Activated CD8-positive, alpha-beta memory T cell treated with anti-CD3 and anti-CD28 coated beads, Interleukin-2, amount 50 U/mL, for 48 hours (primary cell): Measurements from ENCODE around the gene COL6A1.
"Not testable (repeated sequence)": the region's sequence is repeated elsewhere in the genome, so short reads cannot be mapped to it uniquely, and the experiment has no call there.

Experiments used
- DNase-seq: peaks from one replicate; pipeline ENCODE4 v3.0.0-alpha.2; 2020

The COL6A1 gene

GRCh38 chr21:45945066-45945867 lies 36.3 kb upstream of the COL6A1 start:
- no peak for DNase-seq

GRCh38 chr21:45945868-45946210 lies 35.7 kb upstream of the COL6A1 start:
- DNase-seq, result no peak

- no peak for DNase-seq
Observed at GRCh38 chr21:45947296-45947695, 34.3 kb upstream of the COL6A1 start.

GRCh38 chr21:45947716-45948255 lies 33.8 kb upstream of the COL6A1 start:
- no peak for DNase-seq

- no peak for DNase-seq
Observed at GRCh38 chr21:45948576-45949141, 32.9 kb upstream of the COL6A1 start.

- DNase-seq, result no peak
Observed at GRCh38 chr21:45949928-45950739, 31.4 kb upstream of the COL6A1 start.

GRCh38 chr21:45950740-45951515 lies 30.6 kb upstream of the COL6A1 start:
- no peak for DNase-seq

GRCh38 chr21:45951676-45952075 lies 29.9 kb upstream of the COL6A1 start:
- no peak for DNase-seq

- not testable (repeated sequence) for DNase-seq
Observed at GRCh38 chr21:45952527-45952926, 29.0 kb upstream of the COL6A1 start.

- DNase-seq, result no peak
Observed at GRCh38 chr21:45952974-45953373, 28.6 kb upstream of the COL6A1 start.

GRCh38 chr21:45954261-45954660 lies 27.3 kb upstream of the COL6A1 start:
- DNase-seq, result no peak

- no peak for DNase-seq
Observed at GRCh38 chr21:45954921-45955320, 26.6 kb upstream of the COL6A1 start.

GRCh38 chr21:45957551-45957950 lies 24.0 kb upstream of the COL6A1 start:
- DNase-seq, result no peak

- DNase-seq, result no peak
Observed at GRCh38 chr21:45957981-45958600, 23.5 kb upstream of the COL6A1 start.

- no peak for DNase-seq
Observed at GRCh38 chr21:45959182-45959581, 22.4 kb upstream of the COL6A1 start.

- DNase-seq, result no peak
Observed at GRCh38 chr21:45959779-45960390, 21.7 kb upstream of the COL6A1 start.

GRCh38 chr21:45961408-45961807 lies 20.2 kb upstream of the COL6A1 start:
- not testable (repeated sequence) for DNase-seq

- no peak for DNase-seq
Observed at GRCh38 chr21:45962531-45963231, 18.9 kb upstream of the COL6A1 start.

- no peak for DNase-seq
Observed at GRCh38 chr21:45963232-45963570, 18.4 kb upstream of the COL6A1 start.

- DNase-seq, result no peak
Observed at GRCh38 chr21:45964649-45965048, 16.9 kb upstream of the COL6A1 start.

GRCh38 chr21:45965084-45965809 lies 16.3 kb upstream of the COL6A1 start:
- DNase-seq, result no peak
